Thoracic aorta (tissue), 2 donors: ENCODE data around the gene GAMT. TPM values are rescaled to one million over a fixed set of nuclear protein-coding genes. Genes with fewer than 3 reads are reported as not detected.

Experiments used
- ATAC-seq: fragments of 150-250 bp; one replicate; pipeline ENCODE4 v1.8.0; 2017; ENCODE audit warnings: low read depth; ENCODE audit not compliant: insufficient number of reproducible peaks, low FRiP score
- DNase-seq: peaks from one replicate; pipeline ENCODE4 v3.0.0-alpha.2; 2020; ENCODE audit warnings: low spot score
- H3K27ac ChIP-seq, 2 donors: fragments of 200-600 bp; sonication (generic); 1 replicate in 1 of 2; 2 replicates in 1 of 2; pipeline ENCODE4 v1.5.1; 2016; ENCODE audit warnings: mild to moderate bottlenecking in 2 of 2, moderate library complexity in 2 of 2
- H3K27me3 ChIP-seq: fragments of 200-600 bp; sonication (generic); replicated peaks from 2 replicates; pipeline ENCODE4 v1.6.0; 2016; ENCODE audit warnings: mild to moderate bottlenecking; ENCODE audit not compliant: insufficient read depth
- H3K36me3 ChIP-seq: fragments of 200-600 bp; sonication (generic); one replicate; pipeline ENCODE4 v1.5.1; 2016
- H3K4me1 ChIP-seq, 2 donors: fragments of 200-600 bp; sonication (generic); 1 replicate in 1 of 2; 2 replicates in 1 of 2; pipeline versions ENCODE4 v1.5.1 to v1.6.0; 2016; ENCODE audit warnings: low read depth in 2 of 2, mild to moderate bottlenecking in 1 of 2; ENCODE audit not compliant: control insufficient read depth in 1 of 2
- H3K4me3 ChIP-seq: fragments of 200-600 bp; sonication (generic); 2 replicates; pipeline ENCODE4 v1.5.1; 2016; ENCODE audit warnings: mild to moderate bottlenecking
- H3K9me3 ChIP-seq: fragments of 200-600 bp; sonication (generic); 2 replicates; pipeline ENCODE4 v1.5.1; 2016
- CTCF ChIP-seq: fragments of 200-600 bp; sonication (generic); IDR thresholded peaks from one replicate; pipeline ENCODE4 v1.5.1; 2019; ENCODE audit warnings: antibody characterized with exemption
- total RNA-seq, 2 donors: library from RNA; depleted of rRNA; stranded (reverse); fragments of >200 nt; gene quantifications; one replicate each; pipeline versions ENCODE4 v1.1.0 to v1.2.3, GENCODE V29; 2016

The GAMT gene
- total RNA-seq, 2 donors from 2014 or later = 27.6 to 55.1 TPM

GRCh38 chr19:1424192-1424955, 23.0 kb upstream of the GAMT start:
- Histone ChIP-seq H3K27ac (no peak overlapping the region), H3K27me3 (no peaks in the 10 kb centered on the region)

GRCh38 chr19:1423436-1424191, 22.3 kb upstream of the GAMT start:
- Histone ChIP-seq H3K4me1 (no peaks in the 10 kb centered on the region), H3K9me3 (no peaks in the 10 kb centered on the region), H3K27me3 (no peaks in the 10 kb centered on the region), H3K36me3 (peaks cover 71% of the 10 kb centered on the region), H3K27ac (no peak overlapping the region), H3K4me3 (no peak overlapping the region)
- ATAC-seq = no peak
- DNase-seq = no peak
- no peak for TF ChIP-seq CTCF

More at GRCh38 chr19:1424192-1424955, 23.0 kb upstream of the GAMT start:
- no peak for TF ChIP-seq CTCF
- Histone ChIP-seq H3K4me1 (no peaks in the 10 kb centered on the region), H3K4me3 (no peak overlapping the region), H3K36me3 (peaks cover 71% of the 10 kb centered on the region), H3K9me3 (no peaks in the 10 kb centered on the region)
- no peak for ATAC-seq
- DNase-seq = no peak

- no peak for TF ChIP-seq CTCF
- Histone ChIP-seq H3K9me3 (no peaks in the 10 kb centered on the region), H3K27me3 (no peaks in the 10 kb centered on the region), H3K27ac (no peak overlapping the region), H3K4me1 (peaks cover 0 to 1% of the 10 kb centered on the region in 2 donors), H3K4me3 (no peak overlapping the region), H3K36me3 (peaks cover 71% of the 10 kb centered on the region)
- ATAC-seq (no peak), DNase-seq (no peak)
These were observed 21.6 kb upstream of the GAMT start for GRCh38 chr19:1422943-1423342.

GRCh38 chr19:1422360-1422759, 21.0 kb upstream of the GAMT start:
- Histone ChIP-seq H3K4me1 (peaks cover 0 to 7% of the 10 kb centered on the region in 2 donors), H3K36me3 (peaks cover 68% of the 10 kb centered on the region), H3K27ac (no peak overlapping the region), H3K9me3 (no peaks in the 10 kb centered on the region), H3K27me3 (no peaks in the 10 kb centered on the region), H3K4me3 (no peak overlapping the region)
- no peak for TF ChIP-seq CTCF
- DNase-seq (no peak), ATAC-seq (no peak)

GRCh38 chr19:1421958-1422305, 20.6 kb upstream of the GAMT start:
- Histone ChIP-seq H3K27ac (no peak overlapping the region), H3K9me3 (no peaks in the 10 kb centered on the region), H3K4me3 (no peak overlapping the region), H3K27me3 (no peaks in the 10 kb centered on the region), H3K4me1 (peaks cover 2 to 11% of the 10 kb centered on the region in 2 donors), H3K36me3 (peaks cover 67% of the 10 kb centered on the region)
- DNase-seq (no peak), ATAC-seq (no peak)
- TF ChIP-seq CTCF = no peak
